T47D (cell line): ENCODE data around the gene NIBAN1.

Experiments
- DNase-seq, 2 experiments: peaks; one replicate each; pipeline versions ENCODE4 v3.0.0 to v3.0.0-alpha.2; 2011 to 2012; ENCODE audit warnings: low read depth in 1 of 2, low spot score in 1 of 2
- JUND ChIP-seq: IDR thresholded peaks from 2 replicates; pipeline ENCODE4 v1.6.1; 2012; ENCODE audit warnings: low read depth
- in situ Hi-C: cut with HindIII; loops from 2 replicates; pipeline ENCODE4 v1.10.0; 2016; ENCODE audit warnings: low sequenced_read_pairs, low pct_unique_long_range_greater_than_20kb

NIBAN1 gene

GRCh38 chr1:184947497-184948256 is 26.6 kb downstream of the NIBAN1 start:
- no peak for DNase-seq
- in situ Hi-C loops = no loop called here
- TF ChIP-seq JUND = no peak

- no peak for DNase-seq
- no peak for TF ChIP-seq JUND
- in situ Hi-C loops = no loop called here
These were observed 28.5 kb downstream of the NIBAN1 start for GRCh38 chr1:184945678-184946412.

- no peak for DNase-seq
- in situ Hi-C loops = no loop called here
- TF ChIP-seq JUND = no peak
These were observed 29.3 kb downstream of the NIBAN1 start for GRCh38 chr1:184945029-184945428.

- no peak for TF ChIP-seq JUND
- in situ Hi-C loops = no loop called here
- DNase-seq = no peak
These were observed 30.3 kb downstream of the NIBAN1 start for GRCh38 chr1:184943998-184944397.

- no peak for DNase-seq
- no peak for TF ChIP-seq JUND
- in situ Hi-C loops = no loop called here
These were observed 32.6 kb downstream of the NIBAN1 start for GRCh38 chr1:184941735-184942134.

- in situ Hi-C loops = no loop called here
These were observed 32.9 kb downstream of the NIBAN1 start for GRCh38 chr1:184941410-184941733.

GRCh38 chr1:184940694-184941409 is 33.5 kb downstream of the NIBAN1 start:
- in situ Hi-C loops = no loop called here

More at GRCh38 chr1:184941410-184941733, 32.9 kb downstream of the NIBAN1 start:
- TF ChIP-seq JUND = no peak
- no peak for DNase-seq

GRCh38 chr1:184940226-184940625 is 34.1 kb downstream of the NIBAN1 start:
- in situ Hi-C loops = no loop called here
- TF ChIP-seq JUND = no peak
- DNase-seq = no peak

More at GRCh38 chr1:184940694-184941409, 33.5 kb downstream of the NIBAN1 start:
- peak in 1 of 2 experiments; percentile 36 for DNase-seq
- TF ChIP-seq JUND = no peak

GRCh38 chr1:184937729-184938128 is 36.6 kb downstream of the NIBAN1 start:
- TF ChIP-seq JUND = no peak
- no peak for DNase-seq
- in situ Hi-C loops = no loop called here

GRCh38 chr1:184935920-184936798 is 38.1 kb downstream of the NIBAN1 start:
- in situ Hi-C loops = no loop called here
- no peak for TF ChIP-seq JUND
- DNase-seq = no peak

- TF ChIP-seq JUND = no peak
- in situ Hi-C loops = no loop called here
These were observed 40.4 kb downstream of the NIBAN1 start for GRCh38 chr1:184933944-184934343.

GRCh38 chr1:184932319-184932718 is 42.0 kb downstream of the NIBAN1 start:
- in situ Hi-C loops = no loop called here
- no peak for DNase-seq
- no peak for TF ChIP-seq JUND

More at GRCh38 chr1:184933944-184934343, 40.4 kb downstream of the NIBAN1 start:
- no peak for DNase-seq

GRCh38 chr1:184931566-184931965 is 42.7 kb downstream of the NIBAN1 start:
- TF ChIP-seq JUND = no peak
- DNase-seq = no peak
- in situ Hi-C loops = no loop called here
